Activated naive CD4-positive, alpha-beta T cell treated with anti-CD3 and anti-CD28 coated beads for 36 hours (primary cell): ENCODE results near the gene GBP7. TPM values are rescaled to one million over a fixed set of nuclear protein-coding genes. Genes with fewer than 3 reads are reported as not detected.

Experiments used
- CTCF ChIA-PET: fragments of 350-600 bp; sonication (Branson Sonifier 250); formaldehyde crosslinking; loops from one replicate; lab custom pipeline; 2021; ENCODE audit warnings: antibody characterized with exemption; lab: Charles Lee
- DNase-seq: peaks from one replicate; pipeline ENCODE4 v3.0.0-alpha.2; 2020
- H3K27ac Mint-ChIP-seq: one replicate; pipeline ENCODE4 v1.8.0; 2021; ENCODE audit warnings: mild to moderate bottlenecking, mixed read lengths
- H3K27me3 Mint-ChIP-seq: one replicate; pipeline ENCODE4 v1.8.0; 2021; ENCODE audit warnings: low read depth, mixed read lengths
- H3K36me3 Mint-ChIP-seq: one replicate; pipeline ENCODE4 v1.8.0; 2021; ENCODE audit warnings: low read depth, mixed read lengths
- H3K4me1 Mint-ChIP-seq: one replicate; pipeline ENCODE4 v1.8.0; 2021; ENCODE audit warnings: low read depth, mixed read lengths
- H3K4me3 Mint-ChIP-seq: one replicate; pipeline ENCODE4 v1.8.0; 2021; ENCODE audit warnings: mild to moderate bottlenecking, moderate library complexity, mixed read lengths
- H3K9me3 Mint-ChIP-seq: one replicate; pipeline ENCODE4 v1.8.0; 2021; ENCODE audit warnings: mixed read lengths
- intact Hi-C: fragments of 100-400 bp; cut with micrococcal nuclease; formaldehyde crosslinking; loops from one replicate; pipeline ENCODE4 v1.15.1; 2023
- total RNA-seq, 2 experiments: library from RNA; stranded (reverse); gene quantifications; one replicate each; pipeline ENCODE4 v1.2.3, GENCODE V29; 2021

Gene GBP7
- total RNA-seq, 2 experiments from 2014 or later, result 0.12 TPM; not detected in 1

DNA sequence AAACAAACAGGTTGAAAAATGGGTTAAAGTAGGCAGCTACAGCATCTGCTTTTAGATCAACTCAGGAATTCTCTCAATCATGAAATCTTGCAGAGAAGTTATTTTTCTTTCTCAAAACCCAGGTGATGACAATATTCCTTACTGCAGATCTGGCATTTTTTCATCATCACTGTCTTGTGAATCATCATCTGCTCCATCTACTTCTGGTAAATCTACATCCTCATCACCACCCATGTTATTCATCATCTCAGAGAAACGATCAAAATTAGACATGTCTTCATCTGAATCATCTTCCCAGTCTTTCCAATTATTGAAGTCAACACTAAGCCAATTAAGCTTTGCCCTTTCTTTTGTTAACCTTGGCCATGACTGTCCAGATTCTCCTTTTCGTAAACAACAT lies 71.7 kb downstream of the GBP7 start:
- intact Hi-C loops, result loop anchor here (1.0 to 2.0 kb wide), 4 partner anchors 22 to 170 kb away; partner anchors contain the start of gene GBP2
- Mint-ChIP-seq H3K27ac (peak overlapping the region; percentile 88), H3K9me3 (no peaks in the 10 kb centered on the region), H3K36me3 (peaks cover 55% of the 10 kb centered on the region), H3K4me3 (no peak overlapping the region), H3K4me1 (peaks cover 41% of the 10 kb centered on the region), H3K27me3 (no peaks in the 10 kb centered on the region)
- CTCF ChIA-PET, result interaction anchor here (0.6 to 1.5 kb wide), 4 partner anchors 17 to 254 kb away, joined by 3 to 6 read pairs (median 5); no protein-coding TSS in a partner anchor
- no peak for DNase-seq

DNA sequence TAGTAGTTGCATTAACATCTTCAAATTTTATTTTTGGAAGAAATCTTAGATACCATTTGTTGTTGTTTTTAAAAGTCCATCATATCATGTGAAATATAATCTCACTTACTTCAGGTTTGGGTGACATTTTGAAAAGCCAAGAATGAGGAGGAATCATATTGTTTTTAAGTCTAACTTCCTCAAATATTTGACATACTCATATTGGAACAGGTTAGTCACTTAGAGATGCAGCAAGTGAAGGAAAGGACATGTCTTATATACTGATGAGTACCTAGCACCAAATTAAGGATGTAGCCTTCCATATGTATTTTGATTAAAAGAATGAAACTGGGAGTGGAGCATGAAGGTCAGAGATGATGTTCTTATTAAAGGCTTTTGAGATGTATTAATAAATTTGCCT lies 73.8 kb downstream of the GBP7 start:
- DNase-seq, result no peak
- Mint-ChIP-seq H3K4me3 (no peak overlapping the region), H3K4me1 (peaks cover 39% of the 10 kb centered on the region), H3K27me3 (no peaks in the 10 kb centered on the region), H3K36me3 (peaks cover 36% of the 10 kb centered on the region), H3K9me3 (peaks cover 3% of the 10 kb centered on the region), H3K27ac (no peak overlapping the region)
- intact Hi-C loops, result no loop called here
- CTCF ChIA-PET, result no interaction called here

DNA sequence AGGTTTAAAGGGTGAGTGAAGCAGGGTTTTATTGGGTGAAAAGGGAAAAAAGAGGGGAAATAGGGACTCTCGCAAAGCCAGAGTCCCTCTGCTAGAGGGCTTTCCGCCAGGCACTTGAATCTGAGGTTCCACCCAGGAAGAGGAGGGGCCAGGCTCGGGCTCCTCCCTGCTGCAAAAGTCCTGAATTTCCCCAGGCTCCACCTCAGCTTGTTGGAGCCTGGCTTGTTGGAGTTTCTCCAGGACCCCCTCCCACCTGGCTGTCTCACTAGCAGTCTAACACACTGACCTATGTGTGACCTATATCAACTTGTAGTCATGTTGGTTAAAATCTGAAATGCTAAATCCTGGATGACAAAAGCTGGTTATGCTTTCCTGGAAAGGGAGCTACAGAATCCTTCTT lies 75.4 kb downstream of the GBP7 start:
- Mint-ChIP-seq H3K4me1 (peaks cover 25% of the 10 kb centered on the region), H3K36me3 (peaks cover 21% of the 10 kb centered on the region), H3K27me3 (no peaks in the 10 kb centered on the region), H3K27ac (no peak overlapping the region), H3K9me3 (peaks cover 8% of the 10 kb centered on the region), H3K4me3 (no peak overlapping the region)
- CTCF ChIA-PET, result interaction anchor here (0.6 to 1.2 kb wide), 4 partner anchors 9 to 101 kb away, joined by 3 read pairs; no protein-coding TSS in a partner anchor
- no peak for DNase-seq
- intact Hi-C loops, result no loop called here

DNA sequence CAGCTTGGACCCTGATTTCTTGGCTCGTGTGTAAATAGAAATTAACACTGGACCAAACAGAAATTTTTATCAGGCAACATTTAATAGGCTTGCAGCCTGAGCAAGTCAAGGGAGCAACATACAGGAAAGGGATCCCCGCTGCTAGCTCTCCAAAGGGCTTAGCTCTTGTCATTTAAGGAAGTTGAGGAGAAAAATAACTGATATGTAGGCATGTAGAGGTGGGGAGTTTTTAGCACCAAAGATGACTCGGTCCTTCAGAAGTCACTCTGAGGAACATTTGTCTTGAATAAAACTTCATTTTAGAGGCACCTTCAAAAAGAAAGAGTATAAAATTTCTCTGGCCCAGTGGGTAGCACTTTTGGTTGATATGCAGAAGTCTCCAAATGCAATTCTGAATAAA lies 76.9 kb downstream of the GBP7 start:
- peaks cover 5% of the 10 kb centered on the region for H3K36me3 Mint-ChIP-seq
- no peaks in the 10 kb centered on the region for H3K27me3 Mint-ChIP-seq
- H3K4me1 Mint-ChIP-seq, result peaks cover 9% of the 10 kb centered on the region
- no peak overlapping the region for H3K27ac Mint-ChIP-seq
- CTCF ChIA-PET, result no interaction called here
- H3K4me3 Mint-ChIP-seq, result no peak overlapping the region
- peaks cover 8% of the 10 kb centered on the region for H3K9me3 Mint-ChIP-seq
- intact Hi-C loops, result no loop called here
- no peak for DNase-seq

DNA sequence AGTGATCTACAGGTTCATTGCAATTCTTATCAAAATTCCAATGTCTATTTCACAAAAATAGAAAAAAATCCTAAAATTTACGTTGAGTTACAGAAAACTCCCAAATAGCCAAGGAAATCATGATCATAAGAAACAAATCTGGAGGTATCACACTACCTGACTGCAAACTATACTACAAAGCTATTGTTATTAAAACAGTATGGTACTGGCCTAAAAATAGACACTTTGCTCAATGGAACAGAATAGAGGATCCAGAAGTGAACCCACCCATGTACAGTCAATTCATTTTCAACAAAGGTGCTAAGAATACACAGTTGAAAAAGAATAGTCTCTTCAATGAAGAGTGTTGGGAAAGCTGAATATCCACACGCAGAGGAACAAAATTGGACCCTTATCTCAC lies 80.1 kb downstream of the GBP7 start:
- DNase-seq, result no peak
- no peak overlapping the region for H3K4me3 Mint-ChIP-seq
- peaks cover 1% of the 10 kb centered on the region for H3K36me3 Mint-ChIP-seq
- H3K9me3 Mint-ChIP-seq, result peaks cover 8% of the 10 kb centered on the region
- no peaks in the 10 kb centered on the region for H3K4me1 Mint-ChIP-seq
- intact Hi-C loops, result no loop called here
- H3K27me3 Mint-ChIP-seq, result no peaks in the 10 kb centered on the region
- CTCF ChIA-PET, result no interaction called here
- no peak overlapping the region for H3K27ac Mint-ChIP-seq

DNA sequence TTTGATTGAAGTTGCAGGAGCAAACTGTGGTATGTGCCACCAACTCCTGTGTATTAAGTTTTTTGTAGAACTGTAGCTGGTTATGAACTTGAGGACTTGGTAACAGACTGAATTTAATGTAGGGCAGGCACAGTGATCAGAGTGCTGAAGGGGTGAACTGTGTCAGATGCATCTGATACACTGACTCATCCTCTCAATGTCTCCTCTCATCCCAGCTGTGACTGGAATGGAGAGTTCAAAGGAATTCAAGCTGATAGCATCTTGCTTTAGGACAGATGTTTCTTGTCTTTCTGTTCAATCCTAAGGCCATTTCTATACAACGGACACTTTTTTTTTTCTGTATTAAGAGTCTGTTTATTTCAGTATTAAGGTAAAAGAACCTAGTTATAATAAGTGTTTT lies 85.8 kb downstream of the GBP7 start:
- CTCF ChIA-PET, result interaction anchor here (0.9 kb wide), 1 partner anchor 268 kb away, joined by 5 read pairs; no protein-coding TSS in a partner anchor
- H3K9me3 Mint-ChIP-seq, result no peaks in the 10 kb centered on the region
- H3K4me1 Mint-ChIP-seq, result no peaks in the 10 kb centered on the region
- no peak for DNase-seq
- no peak overlapping the region for H3K4me3 Mint-ChIP-seq
- no peaks in the 10 kb centered on the region for H3K27me3 Mint-ChIP-seq
- no peak overlapping the region for H3K27ac Mint-ChIP-seq
- intact Hi-C loops, result loop anchor here (1.0 to 5.0 kb wide), 2 partner anchors 108 to 188 kb away; no protein-coding TSS in a partner anchor
- H3K36me3 Mint-ChIP-seq, result no peaks in the 10 kb centered on the region

DNA sequence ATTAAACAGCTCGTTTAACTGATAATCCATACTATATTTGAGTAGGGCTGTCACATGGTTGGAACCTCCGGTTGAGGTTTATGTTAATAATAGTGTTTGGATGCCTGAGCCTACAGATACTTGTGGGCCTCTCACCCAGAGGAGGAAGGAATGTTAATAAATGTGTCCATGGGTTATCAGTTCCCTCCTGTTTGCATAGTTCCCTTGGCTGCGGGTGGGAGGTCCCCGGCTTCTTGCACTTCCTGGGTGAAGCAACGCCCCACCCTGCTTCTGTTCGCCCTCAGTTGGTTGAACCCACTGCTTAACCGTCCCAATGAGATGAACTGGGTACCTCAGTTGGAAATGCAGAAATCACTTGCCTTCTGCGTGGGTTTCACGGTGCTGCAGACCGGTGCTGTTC lies 87.2 kb downstream of the GBP7 start:
- CTCF ChIA-PET, result interaction anchor here (1.3 kb wide), 1 partner anchor 189 kb away, joined by 3 read pairs; no protein-coding TSS in a partner anchor
- H3K9me3 Mint-ChIP-seq, result no peaks in the 10 kb centered on the region
- H3K4me1 Mint-ChIP-seq, result no peaks in the 10 kb centered on the region
- no peaks in the 10 kb centered on the region for H3K27me3 Mint-ChIP-seq
- no peaks in the 10 kb centered on the region for H3K36me3 Mint-ChIP-seq
- DNase-seq, result no peak
- intact Hi-C loops, result loop anchor here (5.0 kb wide), 1 partner anchor 106 kb away; no protein-coding TSS in a partner anchor
- H3K4me3 Mint-ChIP-seq, result no peak overlapping the region
- no peak overlapping the region for H3K27ac Mint-ChIP-seq

DNA sequence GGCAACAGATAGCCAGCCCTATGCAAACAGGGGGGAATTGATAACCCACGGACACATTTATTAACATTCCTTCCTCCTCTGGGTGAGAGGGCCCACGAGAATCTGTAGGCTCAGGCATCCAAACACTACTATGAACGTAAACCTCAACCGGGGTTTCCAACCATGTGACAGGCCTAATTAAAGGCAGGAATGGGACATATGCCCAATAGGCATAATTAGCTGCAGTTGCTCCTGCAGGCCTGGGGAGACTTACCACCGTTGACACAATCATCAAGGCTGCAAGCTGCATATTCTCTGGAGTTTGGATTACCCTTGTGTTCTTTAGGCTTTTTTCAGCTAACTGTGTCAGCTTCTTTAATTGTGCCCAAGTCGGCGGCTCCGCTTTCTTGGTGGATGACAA lies 88.6 kb downstream of the GBP7 start:
- DNase-seq, result no peak
- Mint-ChIP-seq H3K4me1 (no peaks in the 10 kb centered on the region), H3K9me3 (no peaks in the 10 kb centered on the region), H3K27me3 (no peaks in the 10 kb centered on the region), H3K4me3 (no peak overlapping the region), H3K36me3 (no peaks in the 10 kb centered on the region), H3K27ac (no peak overlapping the region)
- intact Hi-C loops, result loop anchor here (5.0 kb wide), 1 partner anchor 105 kb away; no protein-coding TSS in a partner anchor
- CTCF ChIA-PET, result interaction anchor here (0.7 to 1.3 kb wide), 4 partner anchors 17 to 270 kb away, joined by 3 to 4 read pairs (median 3); no protein-coding TSS in a partner anchor

DNA sequence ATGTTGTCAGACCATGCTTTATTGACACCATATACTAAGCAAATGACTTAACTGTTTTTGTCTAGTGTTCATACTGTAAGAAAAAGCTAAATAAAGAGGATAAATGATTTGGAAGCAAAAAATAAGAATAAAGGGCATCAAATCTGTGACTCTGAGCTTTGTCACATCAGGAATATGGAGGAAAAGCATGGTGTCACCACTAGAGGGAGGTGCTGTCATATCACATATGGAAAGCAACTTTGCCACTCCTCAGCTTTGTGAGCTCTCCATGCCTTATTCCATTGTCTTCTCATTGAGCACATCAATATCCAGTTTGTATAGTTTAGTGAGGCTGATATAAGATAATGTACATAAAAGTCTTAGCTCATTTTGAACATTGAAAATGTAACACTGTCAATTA lies 90.0 kb downstream of the GBP7 start:
- Mint-ChIP-seq H3K36me3 (no peaks in the 10 kb centered on the region), H3K9me3 (no peaks in the 10 kb centered on the region), H3K27me3 (no peaks in the 10 kb centered on the region), H3K27ac (no peak overlapping the region), H3K4me3 (no peak overlapping the region), H3K4me1 (no peaks in the 10 kb centered on the region)
- intact Hi-C loops, result loop anchor here (1.0 to 5.0 kb wide), 5 partner anchors 87 to 370 kb away; no protein-coding TSS in a partner anchor
- CTCF ChIA-PET, result interaction anchor here (0.5 to 2.6 kb wide), 29 partner anchors 14 to 398 kb away, joined by 3 to 25 read pairs (median 4); partner anchors contain the start of genes GBP4 and GBP5
- DNase-seq, result peak; percentile 70

Other genes starting within 250 kb of the GBP7 start
- gene KYAT3, start 183.4 kb downstream of the GBP7 start, total RNA-seq, result 10 to 100 TPM; 52.4 to 56.4 TPM
- 10 to 100 TPM; 20.7 to 22.0 TPM for gene RBMXL1, start 183.4 kb downstream of the GBP7 start, total RNA-seq
- gene GBP3, start 153.1 kb downstream of the GBP7 start, total RNA-seq, result 1 to 10 TPM; 1.4 to 1.8 TPM
- gene GBP1, start 110.8 kb downstream of the GBP7 start, total RNA-seq, result 10 to 100 TPM; 48.2 to 52.8 TPM
- gene GBP2, start 49.9 kb downstream of the GBP7 start, total RNA-seq, result 100 to 1,000 TPM; 338 to 351 TPM
- 10 to 100 TPM; 22.9 to 23.2 TPM for gene GBP4, start 22.9 kb upstream of the GBP7 start, total RNA-seq
- 10 to 100 TPM; 84.3 to 85.5 TPM for gene GBP5, start 96.9 kb upstream of the GBP7 start, total RNA-seq
- gene GBP6, start 188.1 kb upstream of the GBP7 start, total RNA-seq, result under 1 TPM in 1 of 2 experiments, not detected in 1; 0.07 TPM